Epidermal melanocyte (primary cell): Measurements from ENCODE around the gene SLC19A1.

Source experiments
- DNase-seq: peaks from one replicate; pipeline ENCODE4 v3.0.0; 2011; ENCODE audit warnings: low spot score; ENCODE audit not compliant: insufficient read length

The SLC19A1 gene

GRCh38 chr21:45517249-45518065 is 24.8 kb downstream of the SLC19A1 start:
- DNase-seq, result no peak

GRCh38 chr21:45516671-45517151 is 25.5 kb downstream of the SLC19A1 start:
- DNase-seq, result no peak

GRCh38 chr21:45516071-45516670 is 26.1 kb downstream of the SLC19A1 start:
- no peak for DNase-seq

DNA sequence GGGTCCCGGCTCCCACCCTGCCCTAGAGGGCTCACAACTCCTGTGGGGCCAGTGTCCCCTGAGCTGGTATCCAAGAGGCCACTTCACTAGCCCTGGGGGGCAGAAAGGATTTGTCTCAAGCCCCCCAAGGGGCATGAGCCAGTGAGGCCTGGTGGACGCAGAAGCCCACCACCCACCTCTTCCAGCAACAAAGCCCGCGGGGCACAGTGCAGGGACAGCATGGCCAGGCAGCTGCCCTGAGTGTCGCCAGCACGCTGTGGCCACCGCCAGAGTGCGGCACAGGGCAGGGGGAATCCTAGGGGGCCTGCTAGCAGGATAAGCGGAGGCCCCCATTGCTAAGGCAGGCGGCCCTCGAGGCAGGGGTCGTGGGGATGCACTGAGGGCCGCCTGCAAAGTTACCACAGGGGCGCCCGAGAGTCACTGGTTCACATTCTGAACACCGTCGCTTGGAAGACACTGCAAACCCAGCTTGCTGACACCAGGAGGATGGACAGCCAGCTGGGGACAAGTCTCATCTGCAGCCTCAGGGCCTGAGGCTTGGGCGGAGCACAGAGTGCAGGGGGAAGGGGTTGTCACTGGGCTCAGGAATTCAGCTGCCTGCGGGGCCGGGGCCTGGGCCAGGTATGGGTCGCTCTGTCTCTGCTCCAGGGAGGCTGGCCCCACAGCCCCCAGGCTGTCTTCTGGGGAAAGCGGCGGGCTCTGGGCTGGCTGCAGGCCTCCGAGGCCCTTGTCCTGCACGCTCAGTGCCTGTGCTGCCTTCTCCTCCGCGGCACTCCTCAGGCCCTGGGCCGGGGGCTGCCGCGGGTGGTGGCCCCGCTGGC is 26.8 kb downstream of the SLC19A1 start:
- DNase-seq, result no peak

DNA sequence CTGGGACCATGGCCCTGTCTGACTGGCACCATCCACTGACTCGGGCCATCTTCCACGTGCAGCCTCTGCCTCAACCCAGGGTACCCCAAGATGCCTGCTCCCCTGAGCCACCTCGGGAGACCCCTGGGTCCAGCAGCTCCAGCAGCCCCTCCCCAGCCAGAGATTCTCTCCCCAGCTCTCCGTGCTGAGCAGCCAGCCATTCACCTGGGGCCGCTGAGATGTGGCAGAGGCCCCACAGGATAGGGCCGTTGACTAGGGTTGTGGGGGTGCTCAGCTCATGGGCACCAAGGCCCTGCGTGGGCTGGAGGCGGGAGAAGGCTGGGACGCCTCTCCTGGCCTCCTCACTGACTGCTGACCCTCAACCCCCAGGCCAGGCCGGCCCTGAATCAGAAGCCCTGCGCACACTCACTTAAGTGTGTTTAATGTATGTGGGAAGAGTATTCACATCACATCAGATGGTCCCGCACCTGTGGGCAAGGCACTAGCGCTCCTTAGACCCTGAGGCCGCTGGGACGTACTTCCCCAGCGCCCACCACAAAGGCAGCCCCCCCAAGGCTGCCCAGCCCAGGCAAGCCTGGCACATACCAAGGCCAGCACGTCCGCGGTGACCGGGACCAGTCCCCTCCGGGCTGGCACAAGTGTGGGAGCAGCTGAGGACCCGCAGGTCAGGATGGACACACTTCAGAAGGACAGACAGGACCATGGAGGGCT is 27.8 kb downstream of the SLC19A1 start:
- DNase-seq, result no peak

GRCh38 chr21:45513741-45514310 is 28.4 kb downstream of the SLC19A1 start:
- DNase-seq, result no peak

DNA sequence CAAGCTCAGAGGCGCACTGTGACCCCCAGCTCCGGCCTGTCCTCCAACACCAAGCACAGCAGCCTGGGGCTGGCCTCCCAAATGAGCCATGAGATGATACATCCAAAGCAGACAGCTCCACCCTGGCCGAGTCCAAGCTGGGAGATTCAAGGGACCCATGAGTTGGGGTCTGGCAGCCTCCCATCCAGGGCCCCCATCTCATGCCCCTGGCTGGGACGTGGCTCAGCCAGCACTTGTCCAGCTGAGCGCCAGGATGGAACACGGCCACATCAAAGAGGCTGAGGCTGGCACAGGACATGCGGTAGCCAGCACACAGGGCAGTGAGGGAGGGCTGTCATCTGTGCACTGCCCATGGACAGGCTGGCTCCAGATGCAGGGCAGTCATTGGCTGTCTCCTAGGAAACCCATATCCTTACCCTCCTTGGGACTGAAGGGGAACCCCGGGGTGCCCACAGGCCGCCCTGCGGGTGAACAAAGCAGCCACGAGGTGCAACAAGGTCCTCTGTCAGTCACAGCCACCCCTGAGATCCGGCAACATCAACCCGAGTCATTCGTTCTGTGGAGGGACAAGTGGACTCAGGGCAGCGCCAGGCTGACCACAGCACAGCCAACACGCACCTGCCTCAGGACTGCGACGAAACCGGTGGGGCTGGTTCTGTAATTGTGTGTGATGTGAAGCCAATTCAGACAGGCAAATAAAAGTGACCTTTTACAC is 29.1 kb downstream of the SLC19A1 start:
- no peak for DNase-seq

DNA sequence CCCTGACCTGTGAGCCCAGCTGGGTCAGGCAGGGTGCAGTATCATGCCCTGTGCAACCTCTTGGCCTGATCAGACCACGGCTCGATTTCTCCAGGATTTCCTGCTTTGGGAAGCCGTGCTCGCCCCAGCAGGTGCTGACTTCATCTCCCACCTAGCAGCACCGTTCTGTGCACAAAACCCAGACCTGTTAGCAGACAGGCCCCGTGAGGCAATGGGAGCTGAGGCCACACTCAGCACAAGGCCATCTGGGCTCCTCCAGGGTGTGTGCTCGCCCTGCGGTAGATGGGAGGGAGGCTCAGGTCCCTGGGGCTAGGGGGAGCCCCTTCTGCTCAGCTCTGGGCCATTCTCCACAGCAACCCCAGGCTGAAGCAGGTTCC is 29.6 kb downstream of the SLC19A1 start:
- no peak for DNase-seq

DNA sequence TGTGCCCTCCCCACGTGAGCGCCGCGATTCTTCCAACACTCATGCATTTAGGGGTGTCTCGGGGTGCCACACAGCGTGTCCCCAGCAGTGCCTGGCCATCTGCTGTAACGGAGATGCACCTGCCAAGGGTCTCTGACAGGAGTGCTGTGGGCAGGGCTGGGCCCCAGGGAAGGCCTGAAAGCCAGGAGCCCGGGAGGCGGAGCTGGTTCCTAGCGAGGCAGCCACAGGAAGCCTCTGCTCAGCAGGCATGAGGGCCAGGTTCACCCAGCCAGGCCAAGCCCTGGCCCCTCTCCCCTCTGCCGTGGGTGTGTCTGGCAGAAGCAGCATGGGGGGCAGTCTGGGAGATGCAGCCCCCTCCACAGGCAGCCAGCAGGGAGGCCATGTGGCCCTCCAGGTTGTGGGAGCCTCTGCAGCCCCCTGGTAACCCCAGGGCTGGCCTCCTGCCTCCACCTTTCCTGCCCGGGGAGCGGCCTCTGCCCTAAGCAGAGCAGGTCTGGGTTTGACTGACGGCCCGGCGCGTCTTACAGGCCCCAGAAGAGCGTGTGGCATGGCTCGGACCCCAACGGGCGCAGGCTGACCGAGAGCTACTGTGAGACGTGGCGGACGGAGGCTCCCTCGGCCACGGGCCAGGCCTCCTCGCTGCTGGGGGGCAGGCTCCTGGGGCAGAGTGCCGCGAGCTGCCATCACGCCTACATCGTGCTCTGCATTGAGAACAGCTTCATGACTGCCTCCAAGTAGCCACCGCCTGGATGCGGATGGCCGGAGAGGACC is 30.4 kb downstream of the SLC19A1 start:
- DNase-seq, result no peak

DNA sequence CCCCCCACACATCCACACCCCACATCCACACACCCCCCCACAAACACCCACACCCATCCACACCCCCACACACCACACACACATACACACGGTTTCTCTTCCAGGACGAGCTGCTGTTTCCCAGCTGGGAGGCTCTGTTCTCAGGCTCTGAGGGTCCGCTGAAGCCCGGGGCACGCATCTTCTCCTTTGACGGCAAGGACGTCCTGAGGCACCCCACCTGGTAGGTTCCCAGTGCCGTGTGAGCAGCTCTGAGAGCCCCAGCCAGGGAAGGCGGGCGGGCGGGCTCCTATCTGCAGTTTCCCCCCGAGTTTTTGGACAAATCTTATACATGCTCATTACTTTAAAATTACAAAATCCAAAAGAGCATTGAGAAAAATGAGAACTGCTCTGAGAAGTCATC is 31.2 kb downstream of the SLC19A1 start:
- DNase-seq, result no peak

DNA sequence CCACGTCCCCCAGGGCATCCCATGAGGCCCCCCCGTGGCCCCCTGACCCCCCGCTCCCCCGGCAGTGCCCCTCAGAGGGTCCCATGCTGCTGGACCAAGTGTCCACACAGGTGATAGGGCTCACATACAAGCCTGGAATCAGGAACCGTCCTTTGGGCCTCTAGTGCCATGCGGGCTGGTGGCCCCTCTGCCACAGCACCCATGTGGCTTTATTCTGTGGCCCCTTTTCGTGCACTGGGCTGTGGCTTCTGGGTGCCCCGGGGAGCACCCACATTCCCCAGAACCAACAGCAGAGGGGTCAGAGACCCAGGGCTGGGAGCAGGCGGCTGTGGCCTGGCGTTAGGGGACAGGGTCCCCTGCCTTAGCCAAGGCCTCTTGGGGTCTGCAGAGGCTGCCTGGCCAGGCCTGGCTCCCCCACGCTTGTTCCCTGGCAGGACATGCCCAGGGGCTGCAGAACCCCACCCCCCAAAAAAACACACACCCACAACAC is 31.7 kb downstream of the SLC19A1 start:
- no peak for DNase-seq

DNA sequence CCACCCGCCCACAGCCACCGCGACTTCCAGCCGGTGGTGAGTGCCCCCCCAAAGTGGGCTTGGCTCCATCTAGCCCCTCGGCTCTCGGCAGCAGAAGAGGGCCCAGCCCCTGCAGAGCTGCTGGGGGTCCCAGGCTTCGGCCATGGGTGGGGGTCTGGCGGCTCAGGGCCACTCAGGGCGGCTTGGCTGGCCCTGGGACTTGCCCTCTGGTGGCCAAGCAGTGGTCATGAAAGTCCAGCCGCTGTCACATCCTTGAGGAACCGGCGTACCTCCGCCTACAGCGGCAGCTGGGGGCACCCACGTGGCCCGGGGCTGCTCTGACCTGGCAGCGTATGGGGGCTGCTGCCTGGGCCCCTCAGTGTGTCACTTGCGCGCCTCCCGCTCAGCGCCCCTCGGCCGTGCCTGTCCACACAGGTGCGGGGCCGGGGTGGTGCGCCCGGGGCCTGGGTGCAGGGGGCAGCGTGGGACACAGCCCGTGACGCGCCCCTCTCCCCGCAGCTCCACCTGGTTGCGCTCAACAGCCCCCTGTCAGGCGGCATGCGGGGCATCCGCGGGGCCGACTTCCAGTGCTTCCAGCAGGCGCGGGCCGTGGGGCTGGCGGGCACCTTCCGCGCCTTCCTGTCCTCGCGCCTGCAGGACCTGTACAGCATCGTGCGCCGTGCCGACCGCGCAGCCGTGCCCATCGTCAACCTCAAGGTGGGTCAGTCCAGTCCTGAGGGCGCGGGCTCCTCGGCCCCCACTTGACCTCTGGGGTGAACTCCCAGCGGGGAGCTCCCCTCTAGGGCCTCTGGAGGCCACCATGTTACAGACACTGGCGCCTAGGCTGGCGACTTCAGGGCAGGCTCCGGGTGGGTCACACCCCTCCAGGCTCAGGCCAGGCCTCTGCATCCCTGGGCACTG is 32.4 kb downstream of the SLC19A1 start:
- no peak for DNase-seq

DNA sequence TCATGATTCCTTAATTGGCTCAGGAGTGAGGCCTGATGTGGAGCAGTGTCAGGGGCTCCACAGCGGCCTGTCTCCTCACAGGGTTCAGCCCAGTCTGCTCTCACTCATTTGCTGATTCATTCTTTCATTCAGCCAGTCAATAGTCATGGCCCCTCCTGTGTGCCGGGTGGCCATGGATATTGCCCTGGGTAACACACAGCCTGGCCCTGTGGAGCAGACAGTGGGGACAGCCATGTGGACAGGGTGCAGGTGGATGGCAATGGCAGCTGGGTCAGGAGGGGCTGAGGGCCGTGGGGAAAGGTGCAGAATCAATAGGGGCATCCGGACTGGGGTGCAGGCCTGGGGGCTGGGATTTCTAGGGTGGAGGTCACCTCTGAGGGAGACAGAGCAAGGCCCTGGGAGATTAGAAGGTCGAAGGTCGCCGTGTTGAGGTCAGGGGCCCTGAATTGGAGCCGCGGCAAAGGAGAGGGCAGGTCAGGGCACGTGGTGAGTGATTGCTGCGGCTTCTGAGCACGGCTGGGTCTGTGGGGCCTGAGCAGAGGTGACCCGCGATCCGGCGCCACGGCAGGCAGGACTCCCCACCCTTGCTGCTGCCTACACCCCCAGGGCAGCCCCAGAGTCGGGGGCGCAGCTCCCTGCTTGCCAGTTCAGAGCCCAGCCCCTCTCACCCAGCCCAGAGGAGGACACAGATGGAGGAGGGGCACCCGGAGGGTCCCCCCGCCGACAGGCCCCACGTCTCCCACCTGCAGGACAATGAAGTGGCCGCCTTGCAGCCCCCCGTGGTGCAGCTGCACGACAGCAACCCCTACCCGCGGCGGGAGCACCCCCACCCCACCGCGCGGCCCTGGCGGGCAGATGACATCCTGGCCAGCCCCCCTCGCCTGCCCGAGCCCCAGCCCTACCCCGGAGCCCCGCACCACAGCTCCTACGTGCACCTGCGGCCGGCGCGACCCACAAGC is 33.4 kb downstream of the SLC19A1 start:
- DNase-seq, result no peak

- no peak for DNase-seq
Measured at GRCh38 chr21:45507888-45508508, 34.2 kb downstream of the SLC19A1 start.

GRCh38 chr21:45507523-45507875 is 34.7 kb downstream of the SLC19A1 start:
- DNase-seq, result no peak

GRCh38 chr21:45506836-45507522 is 35.3 kb downstream of the SLC19A1 start:
- no peak for DNase-seq
